ENCODE results near the gene AKAP3.

The AKAP3 gene

GRCh38 chr12:4567073-4567881, 81.6 kb downstream of the AKAP3 start:
- Histone ChIP-seq H3K27me3 (ENCODE audit: insufficient read depth, low read length, poor library complexity, severe bottlenecking) (no peaks in the 10 kb centered on the region), H3K36me3 (ENCODE audit: insufficient read depth, low read length) (peaks cover 3% of the 10 kb centered on the region; the same call in 1 of the 2 replicates), H3K79me2 (ENCODE audit: insufficient read depth, low read length) (no peaks in the 10 kb centered on the region), H3K9me3 (ENCODE audit: insufficient read depth, low read depth, low read length) (no peaks in the 10 kb centered on the region), H3K4me2 (ENCODE audit: low read depth, low read length, poor library complexity, severe bottlenecking) (no peak overlapping the region), H3F3A (ENCODE audit: low read depth) (no peaks in the 10 kb centered on the region), H3K4me3 (ENCODE audit: low read length, poor library complexity, severe bottlenecking) (no peak overlapping the region), H2AFZ (ENCODE audit: low read length) (no peak overlapping the region), H4K20me1 (ENCODE audit: insufficient read depth, low read length, poor library complexity, severe bottlenecking) (no peaks in the 10 kb centered on the region), H3K4me1 (ENCODE audit: insufficient read depth, low read length, poor library complexity, severe bottlenecking) (peaks cover 6% of the 10 kb centered on the region), H3K9ac (ENCODE audit: low read depth, low read length, poor library complexity, severe bottlenecking) (no peak overlapping the region), H3K9me2 (replicated peaks; ENCODE audit: low read depth, low read length) (no peaks in the 10 kb centered on the region)
- TF ChIP-seq CTCF (conservative IDR thresholded peaks at IDR 0.05; ENCODE audit: low read length) (no peak), EZH2phosphoT487 (IDR thresholded peaks at IDR 0.05; ENCODE audit: borderline replicate concordance) (no peak)

- Histone ChIP-seq H3F3A (ENCODE audit: low read depth) (no peaks in the 10 kb centered on the region), H3K4me1 (ENCODE audit: insufficient read depth, low read length, poor library complexity, severe bottlenecking) (peaks cover 6% of the 10 kb centered on the region), H3K36me3 (ENCODE audit: insufficient read depth, low read length) (peaks cover 3% of the 10 kb centered on the region; the same call in 1 of the 2 replicates), H3K9me3 (ENCODE audit: insufficient read depth, low read depth, low read length) (no peaks in the 10 kb centered on the region), H3K27me3 (ENCODE audit: insufficient read depth, low read length, poor library complexity, severe bottlenecking) (no peaks in the 10 kb centered on the region), H3K4me2 (ENCODE audit: low read depth, low read length, poor library complexity, severe bottlenecking) (no peak overlapping the region), H4K20me1 (ENCODE audit: insufficient read depth, low read length, poor library complexity, severe bottlenecking) (no peaks in the 10 kb centered on the region), H3K79me2 (ENCODE audit: insufficient read depth, low read length) (no peaks in the 10 kb centered on the region), H3K4me3 (ENCODE audit: low read length, poor library complexity, severe bottlenecking) (no peak overlapping the region), H2AFZ (ENCODE audit: low read length) (no peak overlapping the region), H3K9me2 (replicated peaks; ENCODE audit: low read depth, low read length) (no peaks in the 10 kb centered on the region), H3K9ac (ENCODE audit: low read depth, low read length, poor library complexity, severe bottlenecking) (no peak overlapping the region)
- TF ChIP-seq CTCF (conservative IDR thresholded peaks at IDR 0.05; ENCODE audit: low read length): no peak
- no peak for TF ChIP-seq EZH2phosphoT487 (IDR thresholded peaks at IDR 0.05; ENCODE audit: borderline replicate concordance)
Measured at GRCh38 chr12:4566474-4566873, 82.4 kb downstream of the AKAP3 start.

All from Loucy (cell line).